GM21737 (cell line): Measurements from ENCODE around the gene PITPNC1.
"Not testable (repeated sequence)": the region's sequence is repeated elsewhere in the genome, so short reads cannot be mapped to it uniquely, and the experiment has no call there.

Experiments used
- ATAC-seq: cut with Tn5 transposase; IDR thresholded peaks from one replicate; pipeline ENCODE4 v1.9.1; 2021; ENCODE audit warnings: mild to moderate bottlenecking, moderate library complexity; ENCODE audit not compliant: unreplicated experiment

Gene PITPNC1

DNA sequence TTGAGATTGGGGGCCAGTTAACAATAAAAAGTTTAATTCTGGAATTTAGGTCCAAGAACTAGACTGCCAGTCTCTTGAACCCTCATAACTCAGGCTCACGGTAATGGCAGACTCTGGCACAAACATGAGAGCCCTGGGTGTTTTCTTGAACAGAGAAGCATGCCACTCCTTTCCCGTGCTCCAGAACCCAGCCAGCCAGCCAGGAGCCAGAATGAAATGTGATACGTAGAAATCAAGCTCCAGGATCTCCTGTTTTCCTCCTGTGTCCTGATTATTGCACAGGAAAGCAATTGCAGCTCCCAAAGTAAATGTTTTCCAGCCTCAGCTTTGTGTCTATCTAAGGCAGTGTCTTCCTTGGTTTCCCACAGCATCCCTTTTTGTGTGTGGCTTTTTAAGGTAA lies 294.4 kb downstream of the PITPNC1 start:
- ATAC-seq = no peak

DNA sequence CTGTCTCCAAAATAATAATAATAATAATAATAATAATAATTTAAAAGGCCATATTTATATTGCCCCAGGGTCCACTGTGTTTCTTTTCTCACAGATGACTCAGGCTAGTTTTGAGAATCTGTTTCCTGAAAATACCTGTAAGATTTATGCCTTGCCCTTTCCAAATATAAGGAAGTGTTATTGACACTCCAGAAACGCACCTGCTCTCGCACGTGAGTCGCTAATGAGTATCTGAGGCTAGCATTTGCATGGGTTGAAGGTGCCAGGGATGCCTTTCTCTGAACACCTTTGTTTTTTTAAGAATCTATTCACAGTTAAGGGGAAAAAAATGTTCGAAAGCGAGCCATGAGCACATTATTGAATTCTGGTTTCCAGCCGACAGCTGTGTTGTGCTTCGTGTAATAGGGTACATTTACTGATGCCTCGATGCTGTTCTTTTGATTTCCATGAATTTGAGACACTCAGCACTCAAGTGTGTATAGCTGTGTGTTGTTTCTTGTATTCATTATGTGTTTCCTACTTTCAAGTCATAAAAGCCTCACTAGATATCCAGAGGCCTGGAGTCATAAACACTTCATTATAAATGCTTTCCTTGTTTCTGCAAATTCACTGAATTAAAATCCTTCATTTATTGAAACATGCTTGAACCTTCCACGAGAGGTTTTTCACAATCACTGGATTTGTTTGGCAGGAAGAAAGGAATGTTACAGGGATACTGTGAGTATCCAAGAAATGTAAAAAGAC lies 295.7 kb downstream of the PITPNC1 start:
- ATAC-seq = no peak

DNA sequence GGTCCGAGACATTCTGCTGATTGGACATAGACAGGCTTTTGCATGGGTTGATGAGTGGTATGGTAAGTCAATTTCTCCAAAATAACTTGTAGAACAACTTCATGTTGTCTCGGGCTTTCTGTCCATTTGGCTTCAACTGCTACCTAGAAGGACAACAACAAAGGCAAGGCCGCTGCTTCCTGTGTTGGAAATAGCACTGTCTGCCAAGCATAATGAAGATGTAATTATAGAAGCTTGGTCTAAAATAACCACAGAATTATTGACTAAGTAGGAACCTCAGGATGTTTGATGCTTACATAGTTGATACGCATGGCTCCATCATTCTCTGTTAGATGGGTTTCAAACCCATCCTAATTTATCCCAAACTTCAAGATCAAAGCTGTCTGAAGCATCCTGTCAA lies 298.4 kb downstream of the PITPNC1 start:
- no peak for ATAC-seq

DNA sequence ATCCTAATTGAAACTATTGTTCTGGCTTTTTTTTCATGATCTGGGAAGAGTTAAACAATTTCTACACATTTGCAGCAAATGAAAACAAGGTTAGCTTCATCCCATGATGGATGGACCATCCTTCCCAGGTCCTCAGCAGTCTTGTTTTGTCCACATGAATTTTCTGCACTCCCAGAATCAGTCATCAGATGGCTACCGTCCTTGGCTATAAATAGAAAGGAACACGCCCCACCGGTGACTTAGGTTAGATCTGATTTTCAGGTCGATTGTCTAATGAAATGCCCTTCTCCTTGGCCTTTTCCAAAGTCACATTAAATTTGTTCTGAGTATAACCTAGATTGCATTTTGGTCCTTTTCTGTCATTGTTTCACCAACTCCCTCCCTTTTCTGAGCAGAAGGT lies 299.2 kb downstream of the PITPNC1 start:
- no peak for ATAC-seq

DNA sequence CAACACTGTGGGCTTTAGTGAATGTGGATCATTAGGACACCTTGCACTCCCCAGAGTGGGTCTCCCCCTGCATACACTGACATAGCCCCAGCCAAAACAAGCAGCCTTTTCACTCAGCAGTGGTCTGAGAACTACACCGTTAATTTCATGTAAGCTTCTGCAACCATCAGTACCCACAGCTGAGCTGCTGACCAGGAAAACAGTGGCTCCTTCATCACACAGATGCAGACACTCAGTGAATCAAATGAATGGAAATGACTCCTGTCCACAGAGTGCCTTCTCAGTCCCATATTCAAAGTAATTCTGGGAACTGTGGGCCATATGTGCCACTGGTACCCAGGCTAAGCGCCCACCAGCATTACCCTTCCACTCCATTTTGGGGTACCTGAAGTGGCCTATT lies 301.3 kb downstream of the PITPNC1 start:
- ATAC-seq = no peak

DNA sequence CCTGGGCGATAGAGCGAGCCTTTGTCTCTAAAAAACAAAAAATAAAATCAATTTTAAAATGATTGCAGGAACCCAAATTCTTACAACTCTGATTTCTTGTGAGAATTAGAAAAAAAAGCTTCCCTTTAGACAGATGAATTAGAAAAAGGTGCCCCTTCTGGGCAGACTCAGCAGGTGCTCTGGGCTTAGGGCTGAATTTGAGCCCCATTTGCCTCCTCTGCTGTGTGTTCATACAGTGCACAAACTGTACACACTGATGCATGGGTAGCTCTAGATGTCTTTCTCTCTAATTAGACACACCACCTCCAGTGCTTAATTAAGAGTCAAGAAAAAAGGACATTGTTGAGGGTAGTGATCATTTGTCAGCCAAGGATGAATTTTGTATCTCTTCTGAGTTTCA lies 302.1 kb downstream of the PITPNC1 start:
- no peak for ATAC-seq

DNA sequence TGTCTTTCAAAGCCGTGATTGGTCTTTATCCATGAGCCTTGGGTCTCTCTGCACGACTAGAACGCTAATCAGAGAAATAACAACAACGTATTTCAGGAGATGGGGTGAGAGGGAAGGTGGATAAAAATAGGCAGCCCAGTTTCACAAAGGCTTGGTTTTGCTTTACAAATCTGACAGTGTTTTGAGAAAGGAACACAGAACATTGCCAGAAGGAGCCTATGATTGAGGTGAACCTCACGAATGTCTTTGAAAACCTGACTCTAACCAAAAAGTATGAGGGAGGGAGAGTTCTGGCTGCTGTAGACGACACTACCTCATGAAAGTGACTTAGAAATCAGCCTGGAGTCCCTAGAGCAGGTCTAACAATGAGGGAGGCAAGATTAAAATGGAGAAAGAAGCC lies 302.6 kb downstream of the PITPNC1 start:
- no peak for ATAC-seq

DNA sequence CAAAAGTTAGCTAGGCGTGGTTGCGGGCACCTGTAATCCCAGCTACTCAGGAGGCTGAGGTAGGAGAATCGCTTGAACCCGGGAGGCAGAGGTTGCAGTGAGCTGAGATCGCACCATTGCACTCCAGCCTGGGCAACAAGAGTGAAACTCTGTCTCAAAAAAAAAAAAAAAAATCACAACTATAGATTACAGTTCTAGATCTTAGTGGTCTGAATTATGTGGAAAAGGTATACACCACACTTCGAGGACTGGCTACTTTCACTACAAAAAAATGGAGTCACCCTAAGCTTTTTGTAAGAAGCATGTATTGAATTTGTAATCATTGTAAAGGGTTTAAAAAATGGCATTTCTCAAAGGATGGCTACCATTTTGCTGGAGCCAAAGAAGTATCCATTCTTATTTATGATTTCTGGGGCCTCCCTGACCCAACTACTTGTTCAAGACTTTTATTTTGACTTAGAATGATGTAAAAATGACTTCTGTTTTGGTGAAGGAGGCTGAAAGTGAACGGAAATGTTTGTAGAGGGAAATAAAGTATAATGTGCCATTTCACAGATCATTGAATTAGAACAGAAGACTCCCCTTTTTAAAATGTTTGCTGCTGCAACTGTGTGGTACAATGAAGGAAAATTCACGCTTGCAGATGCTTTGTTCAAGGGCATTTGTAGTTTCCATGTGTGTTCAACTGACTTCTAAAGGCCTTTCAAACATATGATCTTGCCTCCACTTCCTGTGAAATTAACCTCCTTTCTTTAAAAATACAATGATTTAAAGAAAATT lies 303.6 kb downstream of the PITPNC1 start:
- no peak for ATAC-seq

DNA sequence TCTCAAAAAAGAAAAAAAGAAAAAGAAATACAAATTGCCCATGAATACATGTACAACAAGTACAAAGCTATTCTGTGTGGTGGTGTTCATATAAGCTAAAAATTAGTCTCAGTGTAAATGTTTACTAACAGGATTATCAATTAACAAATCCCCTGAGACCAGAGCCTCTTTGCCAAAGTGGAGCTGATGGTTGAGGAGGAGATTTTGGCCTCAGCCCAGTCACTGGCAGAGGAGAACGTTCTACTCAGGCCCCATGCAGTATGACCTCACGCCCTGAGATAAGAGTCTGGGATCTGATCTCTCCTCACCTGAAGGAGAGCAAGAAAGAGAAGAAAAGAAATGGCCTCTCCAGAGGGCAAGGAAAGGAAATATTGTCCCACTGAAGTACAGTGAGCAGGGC lies 305.1 kb downstream of the PITPNC1 start:
- no peak for ATAC-seq

DNA sequence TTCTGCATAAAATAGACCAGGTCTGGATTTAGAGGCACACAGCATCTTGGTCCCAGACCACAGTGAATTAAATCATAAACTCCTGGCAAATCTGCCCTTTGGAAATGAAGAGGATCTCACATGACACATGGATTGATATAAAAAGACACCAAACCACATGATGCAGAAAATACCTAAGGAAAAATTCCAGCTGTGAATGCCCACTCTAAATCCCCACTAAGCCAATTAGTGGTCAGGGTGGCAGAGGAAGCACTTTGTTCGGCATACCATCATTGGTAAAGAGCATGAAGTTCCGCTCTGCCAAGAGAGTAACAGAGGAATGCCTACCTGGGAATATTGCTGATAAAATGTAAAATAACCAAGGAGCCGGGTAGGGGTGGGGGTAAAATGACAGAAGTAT lies 308.3 kb downstream of the PITPNC1 start:
- ATAC-seq = no peak

DNA sequence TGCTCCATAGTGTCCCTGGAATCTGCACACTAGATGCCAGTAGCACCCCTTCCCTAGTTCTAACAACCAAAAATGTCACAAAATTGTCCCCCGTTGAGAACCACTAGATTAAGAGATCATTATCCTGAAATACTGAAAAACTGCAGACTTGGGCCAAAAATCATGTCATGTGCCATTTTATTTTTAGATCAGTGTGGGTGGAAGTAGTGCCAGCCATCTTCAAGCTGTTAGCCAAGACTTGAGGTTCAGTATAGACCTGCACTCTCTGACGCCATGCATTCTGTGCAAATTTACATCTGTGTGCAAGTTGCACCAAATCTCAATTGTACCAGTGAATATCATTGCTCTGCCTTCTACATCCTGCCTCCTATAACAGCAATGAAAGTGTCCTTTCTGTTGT lies 309.2 kb downstream of the PITPNC1 start:
- ATAC-seq = no peak

DNA sequence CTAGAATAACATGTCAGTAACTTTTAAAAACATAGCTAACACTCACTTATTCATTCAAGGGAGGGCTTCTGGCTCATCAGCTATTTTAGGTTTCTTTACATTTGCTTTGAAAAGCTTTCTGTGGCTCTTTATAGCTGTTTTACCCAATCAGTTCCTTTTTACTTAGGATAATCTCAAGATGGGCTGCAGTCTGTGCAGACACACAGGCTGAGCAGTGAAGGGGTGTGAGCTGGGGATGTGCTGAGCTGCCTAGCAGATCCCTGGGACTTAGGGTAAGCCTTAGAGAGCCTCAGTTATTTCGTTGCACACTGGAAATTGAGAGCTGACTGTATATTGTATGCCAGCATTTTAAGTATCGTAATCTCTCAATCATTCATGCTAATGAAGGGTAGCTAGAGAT lies 310.4 kb downstream of the PITPNC1 start:
- ATAC-seq = no peak

DNA sequence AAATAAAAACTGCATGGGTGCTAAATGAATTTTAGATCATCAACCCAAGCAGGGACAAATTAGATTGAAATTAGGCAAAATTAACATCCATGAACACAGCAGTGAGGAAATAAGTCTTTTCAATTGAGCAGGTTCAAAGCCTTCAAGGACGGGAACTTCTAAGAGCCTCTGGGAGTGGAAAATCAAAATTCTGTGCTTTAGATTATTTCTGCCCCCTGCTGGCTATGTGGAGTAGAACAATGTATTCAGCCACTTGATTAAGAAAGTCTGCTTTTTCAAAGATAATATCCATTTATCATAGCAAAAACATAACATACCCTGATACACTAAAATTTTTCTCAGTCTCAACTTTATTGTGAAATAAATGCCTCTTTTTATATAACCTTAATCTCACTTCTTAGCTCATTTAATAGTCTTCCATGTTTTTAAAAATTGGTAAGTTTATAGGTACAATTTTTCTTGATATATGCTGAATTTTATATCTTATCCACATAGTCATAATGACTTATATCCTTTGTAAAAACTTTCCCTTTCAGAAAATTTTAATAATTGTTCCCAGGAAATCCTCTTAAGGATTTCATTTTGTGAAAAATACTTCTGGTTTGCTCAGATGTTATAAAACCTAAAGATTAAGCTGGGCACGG lies 312.6 kb downstream of the PITPNC1 start:
- no peak for ATAC-seq

DNA sequence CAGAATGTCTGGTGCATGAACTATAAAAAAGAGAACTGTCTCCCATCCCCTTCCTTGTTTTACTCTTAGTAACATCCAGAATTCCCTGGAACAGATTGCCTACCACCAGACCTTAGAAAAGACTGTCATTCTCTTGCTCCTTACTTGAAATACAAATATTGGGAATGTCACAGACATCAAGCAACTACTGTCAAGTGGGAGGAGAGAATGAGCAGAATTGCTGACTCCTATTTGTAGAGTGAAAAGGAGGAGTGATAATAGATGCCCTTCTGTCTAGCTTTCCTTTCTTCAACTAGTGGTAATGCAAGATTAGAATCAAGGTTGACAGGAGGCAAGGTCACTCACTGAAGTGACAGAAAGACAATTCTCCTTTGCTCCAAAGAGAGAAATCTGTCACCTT lies 316.7 kb downstream of the PITPNC1 start:
- ATAC-seq = no peak

DNA sequence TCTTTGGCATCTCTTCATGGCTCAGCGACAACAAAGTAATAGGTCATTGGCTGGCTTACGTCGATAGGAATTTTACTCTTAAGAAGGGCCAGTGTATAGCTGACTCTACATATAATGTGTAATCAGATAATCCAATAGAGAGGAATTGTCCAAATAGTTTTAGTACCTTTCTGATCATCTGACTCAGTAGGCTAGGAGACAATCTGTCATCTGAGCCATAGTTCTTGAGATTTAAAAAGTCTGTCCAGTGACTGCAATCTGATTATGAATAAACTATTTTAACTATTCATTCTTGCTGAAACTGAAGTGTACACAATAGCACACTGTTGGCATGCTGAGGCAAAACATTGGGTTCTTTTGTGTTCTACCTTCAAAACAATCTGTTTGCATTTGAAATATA lies 319.3 kb downstream of the PITPNC1 start:
- no peak for ATAC-seq

DNA sequence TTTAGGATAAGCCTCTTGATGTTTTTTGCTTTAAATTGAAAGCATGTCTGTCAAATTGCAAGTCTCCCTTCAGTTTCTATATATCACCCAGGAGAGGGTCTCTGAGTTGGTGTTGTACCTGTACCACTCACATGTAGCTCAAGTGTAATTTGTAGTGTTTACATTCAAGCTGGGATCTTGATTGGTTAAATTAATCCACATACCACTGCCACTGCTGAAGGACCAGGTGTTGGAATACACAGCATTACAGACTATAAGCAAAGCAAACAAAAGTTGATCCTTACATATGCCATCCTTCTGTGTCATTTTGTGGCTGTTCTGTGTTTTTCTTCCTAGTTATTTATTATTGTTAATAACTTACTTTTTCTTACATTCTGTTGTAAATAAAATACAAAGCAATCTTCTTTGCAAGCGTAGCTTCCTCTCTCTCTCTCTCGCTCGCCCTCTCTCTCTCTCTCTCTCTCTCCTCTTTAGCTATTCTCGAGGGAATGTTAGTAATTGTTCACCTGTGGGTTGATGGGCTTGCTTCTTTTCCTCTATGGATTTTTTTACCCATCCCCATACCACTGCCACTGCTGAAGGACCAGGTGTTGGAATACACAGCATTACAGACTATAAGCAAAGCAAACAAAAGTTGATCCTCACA lies 319.9 kb downstream of the PITPNC1 start:
- ATAC-seq = no peak

DNA sequence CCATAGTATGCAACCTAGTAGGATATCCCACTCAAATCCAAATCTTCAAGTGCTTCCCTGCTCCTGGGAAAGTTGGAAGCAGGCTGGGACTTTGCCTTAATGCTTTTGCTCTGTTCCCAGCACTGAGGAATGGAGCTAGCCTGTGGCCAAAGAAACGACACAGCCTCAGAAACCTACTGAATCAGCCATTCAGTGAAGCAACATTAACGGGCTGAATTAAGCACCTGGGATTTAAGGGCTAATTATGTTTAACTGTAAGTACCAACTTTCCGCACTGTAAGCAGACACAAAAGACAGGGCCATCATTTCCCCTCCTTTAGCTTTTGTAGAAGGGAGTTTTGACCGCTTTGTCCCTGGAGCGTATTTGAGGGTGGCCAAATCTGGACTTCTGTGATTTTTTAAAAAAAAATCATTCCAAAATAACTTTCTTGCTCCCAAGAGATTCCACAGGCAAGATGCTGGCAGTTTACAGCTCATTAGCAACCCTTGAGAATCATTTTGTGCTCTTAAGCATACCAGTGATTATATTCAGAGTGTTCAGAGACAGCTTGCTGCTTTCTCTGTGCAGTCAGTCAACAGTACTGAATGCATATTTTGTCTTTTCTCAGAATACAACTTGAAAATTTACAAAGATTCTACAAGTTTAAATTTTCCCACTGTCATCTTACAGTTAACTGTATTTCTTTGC lies 323.1 kb downstream of the PITPNC1 start:
- no peak for ATAC-seq

DNA sequence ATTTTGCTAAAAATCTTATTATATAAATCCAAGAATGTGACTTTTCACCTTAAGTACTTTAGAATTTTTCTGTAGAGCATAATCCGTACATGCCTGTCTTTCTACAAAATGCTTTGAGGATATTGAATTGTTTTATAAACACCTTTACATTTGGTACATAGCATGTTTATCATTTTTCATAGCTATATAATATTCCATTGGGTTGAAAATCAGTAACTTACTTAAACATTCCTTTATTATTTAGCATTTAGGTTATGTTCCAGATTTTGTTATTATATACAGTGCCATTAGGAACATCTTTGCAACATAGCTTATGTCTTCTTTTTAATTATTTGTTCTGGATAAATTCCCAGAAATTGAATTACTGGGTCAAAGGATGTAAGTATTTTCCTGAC lies 323.6 kb downstream of the PITPNC1 start:
- no peak for ATAC-seq

DNA sequence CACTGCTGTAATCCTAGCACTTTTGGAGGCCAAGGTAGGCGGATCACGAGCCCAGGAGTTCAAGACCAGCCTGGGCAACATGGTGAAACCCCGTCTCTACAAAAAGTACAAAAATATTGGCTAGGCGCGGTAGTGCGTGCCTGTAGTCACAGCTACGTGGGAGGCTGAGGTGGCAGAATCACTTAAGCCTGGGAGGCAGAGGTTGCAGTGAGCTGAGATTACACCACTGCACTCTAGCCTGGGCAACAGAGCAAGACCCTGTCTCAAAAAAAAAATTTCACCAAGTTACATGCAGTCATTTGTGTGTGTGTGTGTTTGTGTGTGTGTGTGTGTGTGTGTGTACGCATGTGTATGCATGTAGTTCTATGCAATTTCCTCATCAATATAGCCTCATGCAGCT lies 325.8 kb downstream of the PITPNC1 start:
- ATAC-seq = not testable (repeated sequence)

DNA sequence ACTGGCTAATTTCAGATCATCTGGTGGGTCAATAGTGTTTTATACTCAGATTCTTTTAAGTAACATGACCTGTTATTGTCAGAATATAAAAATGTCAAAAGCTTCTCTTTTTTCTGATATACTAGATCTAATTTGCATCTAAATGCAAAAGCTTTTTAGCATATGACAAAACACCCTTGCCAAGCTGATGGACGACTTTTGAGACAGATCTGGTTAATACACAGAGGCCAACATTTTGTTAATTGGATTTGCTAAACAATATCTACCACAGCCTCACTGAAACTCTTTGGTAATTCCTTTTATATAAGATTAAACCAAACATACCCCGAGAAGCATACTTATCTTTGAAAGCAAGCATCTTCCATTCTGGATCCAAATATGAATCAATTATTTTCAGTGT lies 330.4 kb downstream of the PITPNC1 start:
- no peak for ATAC-seq

DNA sequence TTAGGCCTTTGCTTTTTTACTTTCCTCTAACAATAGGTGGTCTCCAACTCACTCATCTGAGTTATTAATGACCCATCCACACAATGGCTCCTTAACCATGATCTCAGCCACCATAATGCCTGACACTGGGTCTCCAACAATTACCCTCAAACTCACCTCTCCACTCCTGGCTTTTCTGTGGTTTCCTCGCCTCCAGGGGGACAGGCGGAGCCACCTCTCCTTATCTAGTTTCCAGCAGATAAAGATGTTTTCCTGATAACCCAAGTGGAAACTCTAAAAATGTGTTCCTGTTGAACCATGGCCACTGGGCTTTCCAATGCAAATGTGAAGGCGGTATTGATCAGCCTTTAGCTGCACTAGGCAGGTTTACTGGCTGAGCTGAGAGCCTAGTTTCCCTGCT lies 331.3 kb downstream of the PITPNC1 start:
- no peak for ATAC-seq
